Gastrocnemius medialis (tissue), 4 donors: ENCODE results near the gene DCTN3. TPM values are rescaled to one million over a fixed set of nuclear protein-coding genes. Genes with fewer than 3 reads are reported as not detected.
A peak's percentile ranks its signal among the peaks of the same experiment; 100 is the strongest.

Experiments used
- ATAC-seq, 2 donors: fragments of 150-250 bp; one replicate each; pipeline ENCODE4 v1.9.1; 2016
- DNase-seq, 2 donors: peaks; one replicate each; pipeline ENCODE4 v3.0.0-alpha.2; 2019
- H3K27ac ChIP-seq, 4 donors: fragments of 200-600 bp; sonication (generic); 1 replicate in 1 of 4; 2 replicates in 3 of 4; pipeline ENCODE4 v1.5.1; 2016 to 2018; ENCODE audit warnings: mild to moderate bottlenecking in 2 of 4, moderate library complexity in 1 of 4
- H3K27me3 ChIP-seq, 3 donors: fragments of 200-600 bp; sonication (generic) in 2 of 3; 1 replicate in 1 of 3; 2 replicates in 2 of 3; pipeline versions ENCODE4 v1.5.1 to v1.6.0; 2016 to 2019; ENCODE audit warnings: mild to moderate bottlenecking in 1 of 3, moderate library complexity in 1 of 3
- H3K36me3 ChIP-seq, 2 donors: fragments of 200-600 bp; sonication (generic) in 1 of 2; one replicate each; pipeline ENCODE4 v1.5.1; 2017 to 2018
- H3K4me1 ChIP-seq, 2 donors: fragments of 200-600 bp; sonication (generic) in 1 of 2; one replicate each; pipeline ENCODE4 v1.5.1; 2016 to 2017; ENCODE audit warnings: mild to moderate bottlenecking in 2 of 2
- H3K4me3 ChIP-seq, 4 donors: fragments of 200-600 bp; sonication (generic) in 3 of 4; 1 replicate in 1 of 4; 2 replicates in 3 of 4; pipeline ENCODE4 v1.5.1; 2016 to 2019; ENCODE audit warnings: mild to moderate bottlenecking in 2 of 4
- H3K9me3 ChIP-seq, 3 donors: fragments of 200-600 bp; sonication (generic) in 2 of 3; 1 replicate in 1 of 3; 2 replicates in 2 of 3; pipeline ENCODE4 v1.5.1; 2016 to 2019
- CTCF ChIP-seq, 5 experiments: fragments of 450-650 bp in 3 of 5; fragments of 200-600 bp in 2 of 5; sonication (generic) in 2 of 5; IDR thresholded peaks in 4 of 5; conservative IDR thresholded peaks in 1 of 5; 1 replicate in 4 of 5; 2 replicates in 1 of 5; pipeline ENCODE4 v1.5.1; 2016 to 2019; ENCODE audit warnings: antibody characterized with exemption in 5 of 5, mild to moderate bottlenecking in 3 of 5, moderate library complexity in 3 of 5
- POLR2A ChIP-seq, 2 donors: fragments of 450-650 bp; IDR thresholded peaks; one replicate each; pipeline ENCODE4 v1.6.1; 2017; ENCODE audit warnings: antibody characterized with exemption in 2 of 2, mild to moderate bottlenecking in 2 of 2, moderate library complexity in 2 of 2
- in situ Hi-C, 4 donors: fragments of 200-750 bp; cut with MboI; loops; one replicate each; pipeline versions ENCODE4 v1.15.0 to v1.8.0; 2017; ENCODE audit warnings: low sequenced_read_pairs in 4 of 4
- intact Hi-C: fragments of 100-400 bp; cut with DNase I; formaldehyde crosslinking; loops from one replicate; pipeline ENCODE4 v1.15.1; 2023; ENCODE audit warnings: low total_unique reads
- total RNA-seq, 4 donors: library from RNA; depleted of rRNA; stranded (reverse); fragments of >200 nt; gene quantifications; one replicate each; pipeline versions ENCODE4 v1.1.0 to v1.2.3, GENCODE V29; 2016

DCTN3 gene
- total RNA-seq, 4 donors from 2014 or later = 62.8 to 174 (median 105) TPM

- no peak for ATAC-seq
- DNase-seq = no peak
- intact Hi-C loops = no loop called here
- no peak overlapping the region for H3K4me3 ChIP-seq
- H3K9me3 ChIP-seq = no peaks in the 10 kb centered on the region
- peaks cover 15 to 47% of the 10 kb centered on the region in 2 donors for H3K4me1 ChIP-seq
- in situ Hi-C loops = no loop called here
- peak overlapping the region in 1 of 4 donors; percentile 20 for H3K27ac ChIP-seq
- TF ChIP-seq CTCF (IDR thresholded peaks at IDR 0.05 in 4 of 5, conservative IDR thresholded peaks at IDR 0.05 in 1 of 5) (no peak), POLR2A (IDR thresholded peaks at IDR 0.05) (no peak)
- no peaks in the 10 kb centered on the region for H3K27me3 ChIP-seq
- no peaks in the 10 kb centered on the region for H3K36me3 ChIP-seq
Measured at GRCh38 chr9:34580358-34580757, 39.9 kb downstream of the DCTN3 start.

DNA sequence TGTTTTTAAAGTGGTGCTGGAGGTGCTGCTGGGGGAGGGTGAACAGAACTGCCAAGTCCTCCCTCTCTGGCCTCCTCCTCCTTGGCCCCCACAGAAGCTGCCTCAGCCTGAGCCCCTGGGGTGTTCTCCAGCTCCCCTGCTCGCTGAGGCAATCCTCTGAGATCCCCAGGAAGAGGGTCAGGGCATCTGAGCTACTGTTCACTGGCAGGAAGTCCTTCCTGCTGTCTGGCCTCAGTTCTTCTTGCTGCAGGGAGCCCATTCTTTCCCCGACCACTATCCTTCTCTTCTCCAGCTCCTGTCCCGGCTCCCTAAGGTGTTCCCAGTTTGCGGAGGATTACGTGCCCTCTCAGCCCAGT, 40.5 kb downstream of the DCTN3 start:
- DNase-seq (no peak), ATAC-seq (no peak)
- intact Hi-C loops = no loop called here
- Histone ChIP-seq H3K36me3 (no peaks in the 10 kb centered on the region), H3K27me3 (no peaks in the 10 kb centered on the region), H3K27ac (no peak overlapping the region), H3K9me3 (no peaks in the 10 kb centered on the region), H3K4me1 (peaks cover 13 to 41% of the 10 kb centered on the region in 2 donors), H3K4me3 (no peak overlapping the region)
- no peak for TF ChIP-seq CTCF (IDR thresholded peaks at IDR 0.05 in 4 of 5, conservative IDR thresholded peaks at IDR 0.05 in 1 of 5)
- no peak for TF ChIP-seq POLR2A (IDR thresholded peaks at IDR 0.05)
- in situ Hi-C loops = no loop called here

- Histone ChIP-seq H3K27ac (no peak overlapping the region), H3K4me3 (no peak overlapping the region), H3K9me3 (no peaks in the 10 kb centered on the region), H3K4me1 (peaks cover 11 to 36% of the 10 kb centered on the region in 2 donors), H3K27me3 (no peaks in the 10 kb centered on the region), H3K36me3 (no peaks in the 10 kb centered on the region)
- DNase-seq (no peak), ATAC-seq (no peak)
- no peak for TF ChIP-seq CTCF (IDR thresholded peaks at IDR 0.05 in 4 of 5, conservative IDR thresholded peaks at IDR 0.05 in 1 of 5)
- no peak for TF ChIP-seq POLR2A (IDR thresholded peaks at IDR 0.05)
- intact Hi-C loops (no loop called here), in situ Hi-C loops (no loop called here)
Measured at GRCh38 chr9:34579104-34579807, 41.0 kb downstream of the DCTN3 start.

DNA sequence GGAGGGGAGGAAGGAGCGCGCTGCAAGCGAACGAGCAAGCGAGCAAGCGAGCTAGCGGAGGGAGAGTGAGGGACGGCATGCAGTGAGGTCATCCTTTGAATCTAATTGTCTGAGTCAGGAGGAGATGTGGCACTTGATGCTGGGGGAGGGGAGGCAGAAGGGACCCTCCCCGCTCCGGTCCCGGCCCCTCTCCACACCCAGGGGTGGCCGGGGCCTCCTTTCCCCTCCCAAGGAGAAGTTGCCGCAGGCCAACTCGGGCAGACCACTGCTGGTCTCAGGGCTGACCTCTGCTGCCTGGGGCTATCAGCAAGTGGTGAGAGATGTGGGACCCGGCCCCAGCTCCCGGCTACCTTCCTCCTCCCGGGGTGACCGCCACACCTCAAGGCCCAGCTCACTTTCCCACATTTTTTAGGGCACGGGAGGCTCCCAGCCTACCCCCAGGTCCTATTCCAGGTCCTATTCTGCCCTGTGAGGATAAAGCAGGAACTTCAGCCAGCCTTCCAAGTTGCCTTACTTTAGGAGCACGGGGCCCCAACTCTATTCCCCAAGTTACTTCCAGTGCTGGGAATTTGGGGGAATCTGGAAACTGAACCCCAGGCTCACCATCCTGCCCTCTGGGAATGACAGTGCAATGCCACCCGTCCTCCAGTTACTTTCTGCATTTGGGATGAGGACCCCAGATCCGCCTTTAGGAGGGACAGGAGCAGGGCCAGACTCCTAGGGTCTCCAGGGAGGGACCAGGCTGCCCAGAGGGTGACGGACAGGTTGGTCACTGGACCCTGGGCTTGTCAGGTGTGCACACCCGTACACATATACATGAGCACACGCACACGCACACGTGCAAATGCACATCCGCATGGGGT, 41.8 kb downstream of the DCTN3 start:
- no peak for DNase-seq
- no peak overlapping the region for H3K27ac ChIP-seq
- intact Hi-C loops = no loop called here

More for the DNA sequence above, 41.8 kb downstream of the DCTN3 start:
- peaks cover 6 to 28% of the 10 kb centered on the region in 2 donors for H3K4me1 ChIP-seq
- TF ChIP-seq POLR2A (IDR thresholded peaks at IDR 0.05) (no peak), CTCF (IDR thresholded peaks at IDR 0.05 in 4 of 5, conservative IDR thresholded peaks at IDR 0.05 in 1 of 5) (no peak)
- in situ Hi-C loops = no loop called here
- H3K9me3 ChIP-seq = no peaks in the 10 kb centered on the region
- H3K4me3 ChIP-seq = no peak overlapping the region
- ATAC-seq = no peak
- no peaks in the 10 kb centered on the region for H3K27me3 ChIP-seq
- H3K36me3 ChIP-seq = no peaks in the 10 kb centered on the region
